H1 (cell line): ENCODE data around the gene UNC13D. TPM values are rescaled to one million over a fixed set of nuclear protein-coding genes. Genes with fewer than 3 reads are reported as not detected.

Experiments
- CTCF ChIA-PET: fragments of 300-600 bp; sonication (Branson Sonifier 250); formaldehyde crosslinking; loops from one replicate; lab custom pipeline; 2021; ENCODE audit not compliant: partially characterized antibody; lab: Charles Lee
- POLR2A ChIA-PET: fragments of 300-600 bp; sonication (Branson Sonifier 250); formaldehyde crosslinking; loops from one replicate; lab custom pipeline; 2021; ENCODE audit warnings: inconsistent platforms; ENCODE audit not compliant: partially characterized antibody; lab: Charles Lee
- DNase-seq, 2 experiments: peaks; one replicate each; pipeline versions ENCODE4 v3.0.0 to v3.0.0-alpha.2; 2010 to 2022; ENCODE audit warnings: low spot score in 2 of 2, low read depth in 1 of 2, mixed read lengths in 1 of 2
- FAIRE-seq: peaks from 2 replicates; lab custom pipeline; 2011; peaks lifted over from hg19 to GRCh38; lab: Jason Lieb, UNC
- H2AFZ ChIP-seq: 2 replicates; pipeline ENCODE4 v1.8.1; 2012; ENCODE audit warnings: low read length, inconsistent platforms
- H2AK5ac ChIP-seq: 2 replicates; pipeline ENCODE4 v1.6.1; 2013; ENCODE audit warnings: low read depth, low read length
- H2BK120ac ChIP-seq: replicated peaks from 2 replicates; pipeline ENCODE3; 2013; ENCODE audit warnings: low read depth, low read length, inconsistent platforms
- H2BK12ac ChIP-seq: 2 replicates; pipeline ENCODE4 v1.6.1; 2013; ENCODE audit warnings: low read depth, low read length
- H2BK15ac ChIP-seq: 2 replicates; pipeline ENCODE4 v1.6.1; 2013; ENCODE audit warnings: low read length
- H2BK20ac ChIP-seq: 2 replicates; pipeline ENCODE4 v1.6.1; 2013; ENCODE audit warnings: low read length
- H2BK5ac ChIP-seq: 2 replicates; pipeline ENCODE4 v1.6.1; 2013; ENCODE audit warnings: low read depth, low read length
- H3K14ac ChIP-seq: 2 replicates; pipeline ENCODE4 v1.6.1; 2013; ENCODE audit warnings: inconsistent platforms; ENCODE audit not compliant: insufficient read length
- H3K18ac ChIP-seq: 2 replicates; pipeline ENCODE4 v1.6.1; 2013; ENCODE audit warnings: low read length; ENCODE audit errors: extremely low read depth
- H3K23ac ChIP-seq: 2 replicates; pipeline ENCODE4 v1.6.1; 2013; ENCODE audit warnings: inconsistent platforms; ENCODE audit not compliant: insufficient read length
- H3K23me2 ChIP-seq: 2 replicates; pipeline ENCODE4 v1.6.1; 2013; ENCODE audit warnings: low read depth, low read length
- H3K27ac ChIP-seq: 2 replicates; pipeline ENCODE4 v1.6.1; 2011; ENCODE audit warnings: low read depth, low read length, inconsistent platforms
- H3K27me3 ChIP-seq, 4 experiments: replicated peaks in 1 of 4; 1 replicate in 1 of 4; 2 replicates in 3 of 4; pipeline versions ENCODE4 v1.6.1 to v1.8.1; 2011 to 2013; ENCODE audit warnings: low read length in 3 of 4, mild to moderate bottlenecking in 3 of 4, inconsistent platforms in 2 of 4, mixed read lengths in 2 of 4, moderate library complexity in 1 of 4; ENCODE audit not compliant: control insufficient read depth in 3 of 4, insufficient read depth in 3 of 4; ENCODE audit errors: extremely low read depth in 1 of 4
- H3K36me3 ChIP-seq, 4 experiments: 2 replicates each; pipeline versions ENCODE4 v1.6.1 to v1.8.1; 2011 to 2013; ENCODE audit warnings: mild to moderate bottlenecking in 4 of 4, low read length in 3 of 4, moderate library complexity in 2 of 4, control low read depth in 1 of 4, inconsistent platforms in 1 of 4; ENCODE audit not compliant: insufficient read depth in 4 of 4, control insufficient read depth in 2 of 4
- H3K4ac ChIP-seq: replicated peaks from 2 replicates; pipeline ENCODE3; 2013; ENCODE audit warnings: low read length, low read depth, mixed read lengths, inconsistent platforms; ENCODE audit not compliant: insufficient read length
- H3K4me1 ChIP-seq, 4 experiments: replicated peaks in 1 of 4; 1 replicate in 1 of 4; 2 replicates in 3 of 4; pipeline versions ENCODE4 v1.6.1 to v1.8.1; 2011 to 2013; ENCODE audit warnings: low read length in 3 of 4, inconsistent platforms in 2 of 4, mixed read lengths in 1 of 4; ENCODE audit not compliant: insufficient read depth in 4 of 4, control insufficient read depth in 3 of 4
- H3K4me2 ChIP-seq, 2 experiments: 2 replicates each; pipeline versions ENCODE4 v1.6.1 to v1.8.1; 2011 to 2013; ENCODE audit warnings: low read depth in 2 of 2, low read length in 2 of 2, control low read depth in 1 of 2, inconsistent platforms in 1 of 2, mild to moderate bottlenecking in 1 of 2; ENCODE audit not compliant: insufficient read depth in 1 of 2
- H3K4me3 ChIP-seq, 4 experiments: fragments of 200-600, 300-600 bp in 1 of 4; sonication (generic), shearing (Covaris generic), sonication (Bioruptor Twin) in 1 of 4; 2 replicates each; pipeline versions ENCODE4 v1.5.1 to v1.8.1; 2011 to 2016; ENCODE audit warnings: low read length in 4 of 4, low read depth in 3 of 4, control low read depth in 2 of 4, inconsistent platforms in 2 of 4, mild to moderate bottlenecking in 2 of 4, mixed read lengths in 1 of 4, moderate library complexity in 1 of 4; ENCODE audit not compliant: insufficient read depth in 2 of 4; ENCODE audit errors: extremely low read depth in 1 of 4
- H3K56ac ChIP-seq: replicated peaks from 2 replicates; pipeline ENCODE3; 2013; ENCODE audit warnings: low read depth, mild to moderate bottlenecking, mixed read lengths, low read length, inconsistent platforms; ENCODE audit not compliant: insufficient read length
- H3K79me1 ChIP-seq: 2 replicates; pipeline ENCODE4 v1.6.1; 2013; ENCODE audit warnings: low read depth, low read length, control low read depth
- H3K79me2 ChIP-seq, 2 experiments: 2 replicates each; pipeline versions ENCODE4 v1.6.1 to v1.8.1; 2012 to 2013; ENCODE audit warnings: low read length in 2 of 2, mild to moderate bottlenecking in 2 of 2, inconsistent platforms in 1 of 2; ENCODE audit not compliant: insufficient read depth in 2 of 2, control insufficient read depth in 1 of 2
- H3K9ac ChIP-seq, 4 experiments: replicated peaks in 1 of 4; 1 replicate in 1 of 4; 2 replicates in 3 of 4; pipeline versions ENCODE4 v1.6.1 to v1.8.1; 2011 to 2013; ENCODE audit warnings: low read depth in 3 of 4, low read length in 3 of 4, control low read depth in 2 of 4, mild to moderate bottlenecking in 2 of 4, moderate library complexity in 2 of 4, inconsistent platforms in 1 of 4; ENCODE audit errors: extremely low read depth in 1 of 4
- H3K9me3 ChIP-seq, 2 experiments: 2 replicates each; pipeline versions ENCODE4 v1.6.1 to v1.8.1; 2012 to 2013; ENCODE audit warnings: mild to moderate bottlenecking in 2 of 2, moderate library complexity in 2 of 2, control low read depth in 1 of 2, inconsistent platforms in 1 of 2, low read depth in 1 of 2, low read length in 1 of 2, mixed read lengths in 1 of 2; ENCODE audit not compliant: insufficient read depth in 2 of 2
- H4K20me1 ChIP-seq, 2 experiments: replicated peaks in 1 of 2; 2 replicates each; pipeline versions ENCODE3 to v1.8.1; 2011 to 2013; ENCODE audit warnings: inconsistent platforms in 2 of 2, low read length in 2 of 2, mild to moderate bottlenecking in 1 of 2; ENCODE audit not compliant: insufficient read depth in 2 of 2, control insufficient read depth in 1 of 2
- H4K5ac ChIP-seq: 2 replicates; pipeline ENCODE4 v1.6.1; 2013; ENCODE audit warnings: low read length, low read depth, mixed read lengths, inconsistent platforms; ENCODE audit not compliant: insufficient read length
- H4K8ac ChIP-seq: 2 replicates; pipeline ENCODE4 v1.8.0; 2013; ENCODE audit warnings: mild to moderate bottlenecking, moderate library complexity, low read length, inconsistent platforms; ENCODE audit not compliant: insufficient read depth; ENCODE audit errors: extremely low read depth
- H4K91ac ChIP-seq: replicated peaks from 2 replicates; pipeline ENCODE3; 2013; ENCODE audit warnings: low read length, mixed read lengths, inconsistent platforms; ENCODE audit not compliant: insufficient read length
- ASH2L ChIP-seq: fragments of 200-600, 300-600 bp; sonication (generic); IDR thresholded peaks from one replicate; pipeline ENCODE4 v1.7.1; 2017; ENCODE audit warnings: low read length
- BCL11A ChIP-seq, 2 experiments: IDR thresholded peaks; one replicate each; pipeline ENCODE4 v1.6.1; 2011; ENCODE audit warnings: low read depth in 2 of 2, low read length in 2 of 2, mild to moderate bottlenecking in 2 of 2
- CHD1 ChIP-seq: IDR thresholded peaks from 2 replicates; pipeline ENCODE4 v1.6.1; 2012; ENCODE audit warnings: low read depth, low read length, improper control_type of control experiment
- CHD2 ChIP-seq: IDR thresholded peaks from 2 replicates; pipeline ENCODE4 v1.6.1; 2012; ENCODE audit warnings: low read length, improper control_type of control experiment
- JUN ChIP-seq: IDR thresholded peaks from 2 replicates; pipeline ENCODE4 v1.6.1; 2011; ENCODE audit warnings: low read depth, mild to moderate bottlenecking, improper control_type of control experiment, low read length
- KDM1A ChIP-seq: fragments of 200-600, 300-600 bp; sonication (generic); IDR thresholded peaks from 2 replicates; pipeline ENCODE4 v1.7.1; 2016; ENCODE audit warnings: mild to moderate bottlenecking, low read length, borderline replicate concordance
- WGBS, 2 experiments: shearing (Covaris generic) in 1 of 2; methylation state at CpG; one replicate each; pipeline versions ENCODE4 v1.1.6 to v1.1.7; 2013 to 2015; ENCODE audit warnings: low lambda C conversion rate in 2 of 2, mixed read lengths in 2 of 2, inconsistent platforms in 1 of 2, low coverage in 1 of 2, missing lambda C conversion rate in 1 of 2; ENCODE audit not compliant: insufficient replicate concordance in 2 of 2, insufficient coverage in 1 of 2, insufficient read length in 1 of 2; ENCODE audit errors: extremely low coverage in 1 of 2, missing lambda C conversion rate in 1 of 2; 5-methylcytosine and 5-hydroxymethylcytosine counted together
- polyA plus RNA-seq, 7 experiments: library from polyadenylated mRNA; depleted of rRNA in 3 of 7; stranded (reverse) in 5 of 7; unstranded in 2 of 7; fragments of >200 nt in 5 of 7; fragments of 200-250 nt in 2 of 7; gene quantifications; 1 replicate in 5 of 7; 2 replicates in 1 of 7; 4 replicates in 1 of 7; pipeline versions ENCODE4 v1.2.1 to v1.2.3, GENCODE V29; 2011 to 2013; ENCODE audit warnings: missing spikeins in 2 of 7, mixed read lengths in 2 of 7
- total RNA-seq: library from RNA; stranded (reverse); fragmentation: NEBNext Ultra II Directional; extraction: Animal tissue kit (Norgen Biotek cat#: 25700); gene quantifications from 2 replicates; pipeline ENCODE4 v1.2.1, GENCODE V29; 2021
- TF ChIP-seq, protein P1 (sequence below): IDR thresholded peaks from 2 replicates; pipeline ENCODE4 v1.6.1; 2011; ENCODE audit warnings: low read length, improper control_type of control experiment

Gene UNC13D
- total and polyA plus RNA-seq, 2 of the 8 experiments (the other 6 are each of a cell fraction or from before 2014, with no cell fraction given): 3.6 to 8.4 TPM

DNA sequence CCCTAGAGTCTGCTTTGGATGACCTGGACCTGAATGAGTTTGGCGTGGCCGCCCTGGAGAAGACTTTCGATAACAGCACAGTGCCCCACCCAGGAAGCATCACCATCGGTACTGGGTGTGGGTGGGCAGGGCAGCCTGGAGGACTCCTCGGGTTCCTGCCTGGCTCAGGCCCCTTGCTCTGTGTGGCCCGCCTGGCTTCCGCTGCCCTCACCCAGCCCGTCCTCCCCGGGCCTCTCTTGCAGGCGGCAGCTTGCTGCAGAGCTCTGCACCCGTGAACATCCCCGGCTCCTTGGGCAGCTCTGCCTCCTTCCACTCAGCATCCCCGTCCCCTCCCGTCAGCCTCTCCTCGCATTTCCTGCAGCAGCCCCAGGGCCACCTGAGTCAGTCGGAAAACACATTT is 24.5 kb downstream of the UNC13D start:
- DNase-seq (no peak), FAIRE-seq (no peak)
- CTCF ChIA-PET: interaction anchor here (0.6 to 9.6 kb wide), 3 partner anchors 8 to 1252 kb away, joined by 3 to 104 read pairs (median 3); no protein-coding TSS in a partner anchor

More for the DNA sequence above, 24.5 kb downstream of the UNC13D start:
- no peak overlapping the region for H3K23ac ChIP-seq
- no peak overlapping the region for H3K14ac ChIP-seq
- H2BK15ac ChIP-seq: no peak overlapping the region
- H3K4me3 ChIP-seq: no peak overlapping the region
- peaks cover 25 to 72% (median 56%) of the 10 kb centered on the region in 4 experiments for H3K36me3 ChIP-seq
- H3K4ac ChIP-seq: no peak overlapping the region
- no peak overlapping the region for H2BK12ac ChIP-seq
- no peak overlapping the region for H3K56ac ChIP-seq
- no peak overlapping the region for H4K8ac ChIP-seq
- H3K4me2 ChIP-seq: no peak overlapping the region
- H3K27me3 ChIP-seq: no peaks in the 10 kb centered on the region
- no peaks in the 10 kb centered on the region for H3K9me3 ChIP-seq
- no peaks in the 10 kb centered on the region for H3K4me1 ChIP-seq
- no peak overlapping the region for H4K5ac ChIP-seq
- no peak overlapping the region for H2AFZ ChIP-seq
- TF ChIP-seq CHD2 (no peak), KDM1A (no peak), ASH2L (no peak), BCL11A (IDR thresholded peaks at IDR 0.05; ENCODE audit: low read depth in 2 of 2, low read length in 2 of 2) (no peak), CHD1 (no peak), JUN (no peak)
- TF ChIP-seq, protein P1, sequence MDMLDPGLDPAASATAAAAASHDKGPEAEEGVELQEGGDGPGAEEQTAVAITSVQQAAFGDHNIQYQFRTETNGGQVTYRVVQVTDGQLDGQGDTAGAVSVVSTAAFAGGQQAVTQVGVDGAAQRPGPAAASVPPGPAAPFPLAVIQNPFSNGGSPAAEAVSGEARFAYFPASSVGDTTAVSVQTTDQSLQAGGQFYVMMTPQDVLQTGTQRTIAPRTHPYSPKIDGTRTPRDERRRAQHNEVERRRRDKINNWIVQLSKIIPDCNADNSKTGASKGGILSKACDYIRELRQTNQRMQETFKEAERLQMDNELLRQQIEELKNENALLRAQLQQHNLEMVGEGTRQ: no peak
- TF ChIP-seq, all 59 proteins: peak for 0
- POLR2A ChIA-PET: interaction anchor here (1.3 to 5.0 kb wide), 2 partner anchors 8 to 33 kb away, joined by 3 to 36 read pairs; no protein-coding TSS in a partner anchor
- H2BK20ac ChIP-seq: no peak overlapping the region
- H3K18ac ChIP-seq: no peak overlapping the region
- no peaks in the 10 kb centered on the region for H3K23me2 ChIP-seq
- H3K27ac ChIP-seq: no peak overlapping the region
- no peak overlapping the region for H2BK120ac ChIP-seq
- H3K79me2 ChIP-seq: no peaks in the 10 kb centered on the region
- H3K9ac ChIP-seq: no peak overlapping the region
- no peak overlapping the region for H2AK5ac ChIP-seq
- WGBS, 2 experiments: 97% methylated on average over 16 of the region's 16 CpGs; no CpG with 5 or more reads in 1 of the 2 experiments
- no peak overlapping the region for H4K91ac ChIP-seq
- no peaks in the 10 kb centered on the region for H3K79me1 ChIP-seq
- H2BK5ac ChIP-seq: no peak overlapping the region
- peaks cover 0 to 8% of the 10 kb centered on the region in 2 experiments for H4K20me1 ChIP-seq
